Thoracic aorta (tissue), 2 donors: Measurements from ENCODE around the gene C18orf32. TPM values are rescaled to one million over a fixed set of nuclear protein-coding genes. Genes with fewer than 3 reads are reported as not detected.
"Not testable (repeated sequence)": the region's sequence is repeated elsewhere in the genome, so short reads cannot be mapped to it uniquely, and the experiment has no call there.

ENCODE experiments used
- ATAC-seq: fragments of 150-250 bp; one replicate; pipeline ENCODE4 v1.8.0; 2017; ENCODE audit warnings: low read depth; ENCODE audit not compliant: insufficient number of reproducible peaks, low FRiP score
- DNase-seq: peaks from one replicate; pipeline ENCODE4 v3.0.0-alpha.2; 2020; ENCODE audit warnings: low spot score
- H3K27ac ChIP-seq, 2 donors: fragments of 200-600 bp; sonication (generic); 1 replicate in 1 of 2; 2 replicates in 1 of 2; pipeline ENCODE4 v1.5.1; 2016; ENCODE audit warnings: mild to moderate bottlenecking in 2 of 2, moderate library complexity in 2 of 2
- H3K27me3 ChIP-seq: fragments of 200-600 bp; sonication (generic); replicated peaks from 2 replicates; pipeline ENCODE4 v1.6.0; 2016; ENCODE audit warnings: mild to moderate bottlenecking; ENCODE audit not compliant: insufficient read depth
- H3K36me3 ChIP-seq: fragments of 200-600 bp; sonication (generic); one replicate; pipeline ENCODE4 v1.5.1; 2016
- H3K4me1 ChIP-seq, 2 donors: fragments of 200-600 bp; sonication (generic); 1 replicate in 1 of 2; 2 replicates in 1 of 2; pipeline versions ENCODE4 v1.5.1 to v1.6.0; 2016; ENCODE audit warnings: low read depth in 2 of 2, mild to moderate bottlenecking in 1 of 2; ENCODE audit not compliant: control insufficient read depth in 1 of 2
- H3K4me3 ChIP-seq: fragments of 200-600 bp; sonication (generic); 2 replicates; pipeline ENCODE4 v1.5.1; 2016; ENCODE audit warnings: mild to moderate bottlenecking
- H3K9me3 ChIP-seq: fragments of 200-600 bp; sonication (generic); 2 replicates; pipeline ENCODE4 v1.5.1; 2016
- total RNA-seq, 2 donors: library from RNA; depleted of rRNA; stranded (reverse); fragments of >200 nt; gene quantifications; one replicate each; pipeline versions ENCODE4 v1.1.0 to v1.2.3, GENCODE V29; 2016
- TF ChIP-seq, protein P1 (sequence below): fragments of 200-600 bp; sonication (generic); IDR thresholded peaks from one replicate; pipeline ENCODE4 v1.5.1; 2019; ENCODE audit warnings: antibody characterized with exemption

C18orf32 gene
- total RNA-seq, 2 donors from 2014 or later, result 31.5 to 39.4 TPM

DNA sequence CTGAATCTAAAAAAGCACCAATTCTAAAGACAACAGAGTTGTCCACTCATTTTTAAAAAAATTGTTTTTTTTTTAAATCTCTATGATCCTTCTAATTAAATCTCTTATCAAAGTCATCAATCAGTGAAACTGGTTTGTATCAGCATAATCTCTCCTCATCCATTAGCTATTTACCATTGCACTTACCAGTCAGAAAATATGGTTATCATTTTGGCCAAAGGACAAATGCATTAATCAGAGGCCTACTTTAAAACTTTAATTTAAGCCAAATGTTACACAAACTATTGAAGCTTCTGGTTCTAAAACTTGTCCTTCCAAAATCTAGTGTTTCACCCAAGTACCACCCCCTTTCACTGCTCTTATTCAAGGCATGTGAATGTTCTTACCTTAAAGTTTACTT, 3.8 kb downstream of the C18orf32 start:
- H3K4me1 ChIP-seq, result peaks cover 5 to 27% of the 10 kb centered on the region in 2 donors
- no peak overlapping the region for H3K27ac ChIP-seq
- no peaks in the 10 kb centered on the region for H3K27me3 ChIP-seq
- peaks cover 30% of the 10 kb centered on the region for H3K36me3 ChIP-seq
- ATAC-seq (no peak), DNase-seq (no peak)
- TF ChIP-seq, protein P1, sequence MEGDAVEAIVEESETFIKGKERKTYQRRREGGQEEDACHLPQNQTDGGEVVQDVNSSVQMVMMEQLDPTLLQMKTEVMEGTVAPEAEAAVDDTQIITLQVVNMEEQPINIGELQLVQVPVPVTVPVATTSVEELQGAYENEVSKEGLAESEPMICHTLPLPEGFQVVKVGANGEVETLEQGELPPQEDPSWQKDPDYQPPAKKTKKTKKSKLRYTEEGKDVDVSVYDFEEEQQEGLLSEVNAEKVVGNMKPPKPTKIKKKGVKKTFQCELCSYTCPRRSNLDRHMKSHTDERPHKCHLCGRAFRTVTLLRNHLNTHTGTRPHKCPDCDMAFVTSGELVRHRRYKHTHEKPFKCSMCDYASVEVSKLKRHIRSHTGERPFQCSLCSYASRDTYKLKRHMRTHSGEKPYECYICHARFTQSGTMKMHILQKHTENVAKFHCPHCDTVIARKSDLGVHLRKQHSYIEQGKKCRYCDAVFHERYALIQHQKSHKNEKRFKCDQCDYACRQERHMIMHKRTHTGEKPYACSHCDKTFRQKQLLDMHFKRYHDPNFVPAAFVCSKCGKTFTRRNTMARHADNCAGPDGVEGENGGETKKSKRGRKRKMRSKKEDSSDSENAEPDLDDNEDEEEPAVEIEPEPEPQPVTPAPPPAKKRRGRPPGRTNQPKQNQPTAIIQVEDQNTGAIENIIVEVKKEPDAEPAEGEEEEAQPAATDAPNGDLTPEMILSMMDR, result no peak
- H3K9me3 ChIP-seq, result no peaks in the 10 kb centered on the region
- H3K4me3 ChIP-seq, result no peak overlapping the region

- no peak overlapping the region for H3K4me3 ChIP-seq
These were observed 5.1 kb downstream of the C18orf32 start for GRCh38 chr18:49481907-49482306.

DNA sequence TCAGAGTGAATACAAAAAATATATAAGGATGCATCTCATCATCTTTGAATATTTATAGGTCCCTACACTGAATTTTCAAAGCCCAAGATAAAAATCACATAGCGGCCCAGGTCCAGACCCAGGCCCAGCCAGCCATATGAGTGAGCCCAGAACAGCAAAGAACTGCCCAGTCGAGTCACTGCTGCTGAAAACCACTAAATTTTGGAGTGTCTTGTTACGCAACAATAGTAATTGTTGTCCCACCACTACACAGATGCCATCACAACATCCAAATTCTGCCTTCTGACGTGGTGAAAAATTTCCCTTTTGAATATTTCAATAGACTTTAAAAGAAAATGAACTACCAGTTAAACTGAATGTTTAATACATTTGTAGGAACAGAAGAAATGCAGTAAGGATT, 5.7 kb downstream of the C18orf32 start:
- no peaks in the 10 kb centered on the region for H3K27me3 ChIP-seq
- peaks cover 5 to 27% of the 10 kb centered on the region in 2 donors for H3K4me1 ChIP-seq
- no peaks in the 10 kb centered on the region for H3K9me3 ChIP-seq
- TF ChIP-seq, protein P1, result no peak
- ATAC-seq, result no peak
- no peak overlapping the region for H3K27ac ChIP-seq
- H3K4me3 ChIP-seq, result no peak overlapping the region
- H3K36me3 ChIP-seq, result peaks cover 26% of the 10 kb centered on the region
- DNase-seq, result no peak

More at GRCh38 chr18:49481907-49482306, 5.1 kb downstream of the C18orf32 start:
- H3K27me3 ChIP-seq, result no peaks in the 10 kb centered on the region
- no peaks in the 10 kb centered on the region for H3K9me3 ChIP-seq
- TF ChIP-seq, protein P1, result no peak
- H3K27ac ChIP-seq, result no peak overlapping the region
- DNase-seq, result no peak
- peaks cover 26% of the 10 kb centered on the region for H3K36me3 ChIP-seq
- no peak for ATAC-seq
- H3K4me1 ChIP-seq, result peaks cover 5 to 22% of the 10 kb centered on the region in 2 donors

- H3K9me3 ChIP-seq, result no peaks in the 10 kb centered on the region
- TF ChIP-seq, protein P1, result no peak
- DNase-seq (no peak), ATAC-seq (no peak)
- H3K4me1 ChIP-seq, result peaks cover 0 to 15% of the 10 kb centered on the region in 2 donors
- H3K27ac ChIP-seq, result no peak overlapping the region
- no peak overlapping the region for H3K4me3 ChIP-seq
- H3K27me3 ChIP-seq, result no peaks in the 10 kb centered on the region
- peaks cover 26% of the 10 kb centered on the region for H3K36me3 ChIP-seq
These were observed 7.5 kb downstream of the C18orf32 start for GRCh38 chr18:49479381-49480137.

GRCh38 chr18:49476664-49477411, 10.2 kb downstream of the C18orf32 start:
- Histone ChIP-seq H3K4me1 (peaks cover 0 to 10% of the 10 kb centered on the region in 2 donors), H3K27ac (peak overlapping the region; percentile 34 to 42), H3K4me3 (no peak overlapping the region), H3K9me3 (no peaks in the 10 kb centered on the region), H3K27me3 (no peaks in the 10 kb centered on the region), H3K36me3 (peaks cover 18% of the 10 kb centered on the region)
- TF ChIP-seq, protein P1, result no peak
- ATAC-seq (peak; percentile 76), DNase-seq (no peak)

DNA sequence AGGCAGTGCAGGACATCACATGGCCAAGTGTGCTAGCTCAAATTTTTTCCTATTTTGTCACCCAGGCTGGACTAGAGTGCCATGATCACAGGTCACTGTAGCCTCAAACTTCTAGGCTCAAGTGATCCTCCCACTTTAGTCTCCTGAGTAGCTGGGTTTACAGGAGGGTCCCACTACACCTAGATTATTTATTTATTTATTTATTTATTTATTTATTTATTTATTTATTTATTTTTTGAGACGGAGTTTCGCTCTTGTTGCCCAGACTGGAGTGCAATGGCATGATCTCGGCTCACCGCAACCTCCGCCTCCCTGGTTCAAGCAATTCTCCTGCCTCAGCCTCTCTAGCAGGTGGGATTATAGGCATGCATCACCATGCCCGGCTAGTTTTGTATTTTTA, 12.1 kb downstream of the C18orf32 start:
- not testable (repeated sequence) for ATAC-seq

More for the DNA sequence above, 12.1 kb downstream of the C18orf32 start:
- not testable (repeated sequence) for H3K27me3 ChIP-seq, H3K27ac ChIP-seq, H3K9me3 ChIP-seq, H3K36me3 ChIP-seq, DNase-seq, H3K4me3 ChIP-seq
- peaks cover 0 to 10% of the 10 kb centered on the region in 2 donors for H3K4me1 ChIP-seq
